Heart left ventricle (tissue), 13 donors: ENCODE data around the gene NAE1.

ENCODE experiments used
- POLR2A ChIP-seq, 2 donors: fragments of 450-650 bp; IDR thresholded peaks; one replicate each; pipeline ENCODE4 v1.6.1; 2017; ENCODE audit warnings: antibody characterized with exemption in 2 of 2, mild to moderate bottlenecking in 2 of 2, moderate library complexity in 2 of 2
- TF ChIP-seq, protein P1 (sequence below), 12 donors: fragments of 200-600 bp; sonication (generic) in 4 of 12; IDR thresholded peaks; one replicate each; pipeline versions ENCODE4 v1.5.0 to v1.8.0; 2018 to 2022; ENCODE audit warnings: antibody characterized with exemption in 12 of 12, mild to moderate bottlenecking in 5 of 12
- donor health status: ischemic (EF 13 %, LVEDD 7.1; RV severe dilation, severe dysfunction).
- donor health status: DM: no; HTN: yes; CAD: no.
- donor health status: DM: no; HTN: no; CAD: no.
- donor health status: ischemic (EF 25% LVEDD 6.9; RV normal size, moderate dysfunction).
- donor health status: ischemic (EF 25% LVEDD 5.7; RV mildly dilated, moderate dysfunction).
- donor health status: ischemic (EF 35%, LVEDD 5.7; RV mildly dilated, moderate dysfunction).
- donor health status: nonischemic (EF 11% LVEDD 7.7; RV severe dilation, severe dysfunction).
- donor health status: DM: yes; HTN: yes; CAD: no.
- donor health status: PGD.
- donor health status: ischemic (EF 29% LVEDD 5.4; RV normal size, mild dysfunction).
- donor health status: nonischemic (EF 23%, LVEDD 6.1; RV moderate dilation, normal function).

GRCh38 chr16:66801320-66802105 is 29.3 kb downstream of the NAE1 start, which contains the start of gene TERB1:
- TF ChIP-seq, protein P1, sequence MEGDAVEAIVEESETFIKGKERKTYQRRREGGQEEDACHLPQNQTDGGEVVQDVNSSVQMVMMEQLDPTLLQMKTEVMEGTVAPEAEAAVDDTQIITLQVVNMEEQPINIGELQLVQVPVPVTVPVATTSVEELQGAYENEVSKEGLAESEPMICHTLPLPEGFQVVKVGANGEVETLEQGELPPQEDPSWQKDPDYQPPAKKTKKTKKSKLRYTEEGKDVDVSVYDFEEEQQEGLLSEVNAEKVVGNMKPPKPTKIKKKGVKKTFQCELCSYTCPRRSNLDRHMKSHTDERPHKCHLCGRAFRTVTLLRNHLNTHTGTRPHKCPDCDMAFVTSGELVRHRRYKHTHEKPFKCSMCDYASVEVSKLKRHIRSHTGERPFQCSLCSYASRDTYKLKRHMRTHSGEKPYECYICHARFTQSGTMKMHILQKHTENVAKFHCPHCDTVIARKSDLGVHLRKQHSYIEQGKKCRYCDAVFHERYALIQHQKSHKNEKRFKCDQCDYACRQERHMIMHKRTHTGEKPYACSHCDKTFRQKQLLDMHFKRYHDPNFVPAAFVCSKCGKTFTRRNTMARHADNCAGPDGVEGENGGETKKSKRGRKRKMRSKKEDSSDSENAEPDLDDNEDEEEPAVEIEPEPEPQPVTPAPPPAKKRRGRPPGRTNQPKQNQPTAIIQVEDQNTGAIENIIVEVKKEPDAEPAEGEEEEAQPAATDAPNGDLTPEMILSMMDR (IDR thresholded peaks at IDR 0.05): no peak
- TF ChIP-seq POLR2A (IDR thresholded peaks at IDR 0.05): no peak
